Cardiac fibroblast (primary cell): ENCODE data around the gene RCSD1.

Experiments used
- DNase-seq, 2 donors: peaks; one replicate each; pipeline versions ENCODE4 v3.0.0 to v3.0.0-alpha.2; 2010; ENCODE audit warnings: low read depth in 2 of 2
- H3K4me3 ChIP-seq, 2 donors: replicated peaks in 1 of 2; 1 replicate in 1 of 2; 2 replicates in 1 of 2; pipeline ENCODE4 v1.5.1; 2011; ENCODE audit warnings: low read depth in 2 of 2, low read length in 2 of 2, mild to moderate bottlenecking in 2 of 2, moderate library complexity in 1 of 2
- CTCF ChIP-seq: IDR thresholded peaks from one replicate; pipeline ENCODE4 v1.5.1; 2011; ENCODE audit warnings: low read depth, mild to moderate bottlenecking, low read length, inconsistent platforms

Gene RCSD1

GRCh38 chr1:167625040-167625823 is 4.8 kb upstream of the RCSD1 start:
- H3K4me3 ChIP-seq, result no peak overlapping the region
- no peak for TF ChIP-seq CTCF
- no peak for DNase-seq

- DNase-seq, result no peak
- TF ChIP-seq CTCF, result no peak
- no peak overlapping the region for H3K4me3 ChIP-seq
Observed at GRCh38 chr1:167627615-167627864, 2.5 kb upstream of the RCSD1 start.

- no peak for TF ChIP-seq CTCF
- no peak overlapping the region for H3K4me3 ChIP-seq
- no peak for DNase-seq
Observed at GRCh38 chr1:167627865-167628641, 2.0 kb upstream of the RCSD1 start.

GRCh38 chr1:167628741-167629515 is 1.1 kb upstream of the RCSD1 start:
- no peak overlapping the region for H3K4me3 ChIP-seq
- DNase-seq, result no peak
- TF ChIP-seq CTCF, result no peak

- no peak for DNase-seq
- no peak for TF ChIP-seq CTCF
- peak overlapping the region; percentile 58 to 65 for H3K4me3 ChIP-seq
Observed at GRCh38 chr1:167630568-167631385, 745 bp downstream of the RCSD1 start.

GRCh38 chr1:167631386-167631935 is 1.4 kb downstream of the RCSD1 start:
- no peak for TF ChIP-seq CTCF
- no peak for DNase-seq
- no peak overlapping the region for H3K4me3 ChIP-seq
